ENCODE results near the gene RPL7L1.

Gene RPL7L1

DNA sequence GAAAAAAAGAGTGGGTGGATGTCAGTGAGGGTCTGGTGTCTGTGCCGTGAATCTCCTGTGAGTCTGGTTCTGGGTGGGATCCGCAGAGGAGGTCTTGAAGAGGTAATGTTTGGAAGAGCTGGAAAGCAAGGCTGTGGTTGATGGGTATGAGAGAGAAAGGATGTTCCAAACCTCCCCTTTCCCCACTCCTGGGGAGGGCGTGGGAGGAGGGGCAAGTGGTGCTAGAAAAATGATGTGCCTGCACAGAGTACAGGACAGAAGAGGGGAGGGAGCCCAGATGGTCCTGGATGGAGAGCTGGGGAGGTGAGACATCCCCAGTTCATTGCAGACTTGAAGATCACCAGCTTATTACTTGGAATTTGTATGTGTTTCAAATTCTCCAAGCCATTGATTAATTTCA lies 53.0 kb downstream of the RPL7L1 start:
- DNase-seq (ENCODE audit: low read depth, low spot score), result no peak

- DNase-seq (ENCODE audit: low read depth, low spot score), result no peak
Measured at GRCh38 chr6:42933205-42933604, 53.8 kb downstream of the RPL7L1 start.

GRCh38 chr6:42935322-42935721 lies 55.9 kb downstream of the RPL7L1 start:
- DNase-seq (ENCODE audit: low read depth, low spot score), result no peak

GRCh38 chr6:42936398-42936797 lies 57.0 kb downstream of the RPL7L1 start:
- DNase-seq (ENCODE audit: low read depth, low spot score), result no peak

DNA sequence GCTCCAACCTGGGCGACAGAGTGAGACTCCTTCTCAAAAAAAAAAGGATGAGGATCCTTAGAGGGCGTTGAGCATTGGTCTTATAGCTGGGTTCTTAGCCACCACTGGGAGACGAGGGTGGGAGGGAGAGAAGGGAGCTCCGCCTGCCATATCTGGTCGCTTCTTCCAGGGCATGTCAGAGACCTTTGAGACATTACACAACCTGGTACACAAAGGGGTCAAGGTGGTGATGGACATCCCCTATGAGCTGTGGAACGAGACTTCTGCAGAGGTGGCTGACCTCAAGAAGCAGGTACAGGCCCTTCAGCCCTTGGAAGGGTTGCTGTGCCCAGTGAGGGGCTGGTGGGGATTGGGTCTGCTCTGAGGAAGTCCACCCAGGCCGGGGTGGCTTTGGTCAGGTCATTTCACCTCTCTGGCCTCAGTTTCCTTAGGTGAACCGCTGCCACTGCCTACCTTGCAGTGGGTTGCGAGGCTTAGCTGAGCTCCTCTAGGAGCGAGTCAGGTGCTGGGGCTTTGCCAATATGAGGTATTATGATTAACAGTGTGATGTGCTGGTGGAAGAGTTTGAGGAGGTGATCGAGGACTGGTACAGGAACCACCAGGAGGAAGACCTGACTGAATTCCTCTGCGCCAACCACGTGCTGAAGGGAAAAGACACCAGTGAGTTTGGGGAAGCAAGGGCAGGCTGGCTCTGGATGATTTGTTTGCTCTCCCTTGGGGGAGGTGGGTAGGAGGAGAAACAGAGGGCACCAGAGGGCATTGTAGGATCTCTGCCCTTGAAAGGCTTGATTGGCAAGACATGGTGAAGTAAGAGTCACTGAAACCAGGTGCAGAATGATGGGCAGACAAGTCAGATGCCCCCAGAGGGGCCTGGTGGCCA lies 58.4 kb downstream of the RPL7L1 start:
- DNase-seq (ENCODE audit: low read depth, low spot score), result no peak

GRCh38 chr6:42938428-42938796 lies 59.0 kb downstream of the RPL7L1 start:
- DNase-seq (ENCODE audit: low read depth, low spot score), result no peak

DNA sequence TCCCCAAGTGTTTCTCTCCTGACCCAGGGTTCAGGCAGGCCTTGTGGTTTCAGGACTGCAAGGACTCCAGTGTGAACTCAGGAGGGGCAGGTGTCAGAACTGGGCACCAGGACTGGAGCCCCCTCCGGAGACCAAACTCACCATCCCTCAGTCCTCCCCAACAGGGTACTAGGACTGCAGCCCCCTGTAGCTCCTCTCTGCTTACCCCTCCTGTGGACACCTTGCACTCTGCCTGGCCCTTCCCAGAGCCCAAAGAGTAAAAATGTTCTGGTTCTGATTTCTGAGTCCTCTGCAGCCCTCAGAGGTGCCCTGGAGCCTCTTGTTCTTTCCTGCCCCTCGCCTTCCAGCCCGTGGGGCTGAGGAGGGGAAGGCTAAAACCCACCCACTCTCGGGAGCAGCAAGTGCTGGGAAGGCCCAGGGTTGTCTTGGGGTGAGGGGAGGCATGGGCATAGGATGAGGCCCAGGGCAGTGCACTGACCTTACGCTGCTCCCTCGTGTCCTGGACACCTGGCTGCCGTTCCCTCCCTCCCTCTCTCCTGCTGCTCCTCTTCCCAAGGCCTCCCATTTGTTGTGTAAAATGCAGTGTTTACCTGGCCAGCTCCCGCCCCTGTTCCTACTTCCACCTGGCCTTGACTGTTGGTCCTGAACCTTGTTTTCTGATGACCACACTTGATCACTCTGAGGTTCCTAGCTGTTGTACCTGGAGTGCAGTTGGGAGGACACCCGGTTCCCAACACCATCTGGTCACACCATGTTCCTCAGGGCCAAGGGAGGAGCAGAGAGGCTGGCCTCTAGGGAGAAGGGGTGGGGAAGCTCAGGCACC lies 59.8 kb downstream of the RPL7L1 start:
- no peak for DNase-seq (ENCODE audit: low read depth, low spot score)
